GM23248 (cell line): ENCODE data around the gene PDE4B.

Source experiments
- EZH2 ChIP-seq: fragments of 200-600 bp; sonication (generic); IDR thresholded peaks from 2 replicates; pipeline ENCODE4 v1.6.1; 2018; ENCODE audit warnings: antibody characterized with exemption, mild to moderate bottlenecking; ENCODE audit not compliant: insufficient read depth, poor library complexity, severe bottlenecking
- EZH2phosphoT487 ChIP-seq: fragments of 200-600 bp; sonication (generic); IDR thresholded peaks from 2 replicates; pipeline ENCODE4 v1.6.1; 2018; ENCODE audit warnings: antibody characterized with exemption, moderate library complexity, mild to moderate bottlenecking, low read depth; ENCODE audit not compliant: insufficient read depth

GRCh38 chr1:65938506-65938905 is 145.8 kb downstream of the PDE4B start:
- TF ChIP-seq EZH2 (no peak), EZH2phosphoT487 (no peak)
